Activated T-helper 9 cell treated with anti-CD3 and anti-CD28 coated beads, Interleukin-2, amount 50 U/mL, for 16 hours (primary cell): ENCODE results near the gene S100A11.
A peak's percentile ranks its signal among the peaks of the same experiment; 100 is the strongest.

Experiments used
- DNase-seq: peaks from one replicate; pipeline ENCODE4 v3.0.0-alpha.2; 2020; ENCODE audit warnings: low read depth

The S100A11 gene

GRCh38 chr1:152001631-152002584, 34.9 kb downstream of the S100A11 start:
- peak; percentile 64 for DNase-seq

- DNase-seq, result no peak
Measured at GRCh38 chr1:152000964-152001630, 35.7 kb downstream of the S100A11 start.

- DNase-seq, result no peak
Measured at GRCh38 chr1:151998611-151999362, 38.0 kb downstream of the S100A11 start.

GRCh38 chr1:151997284-151997570, 39.6 kb downstream of the S100A11 start:
- no peak for DNase-seq

- DNase-seq, result no peak
Measured at GRCh38 chr1:151995774-151996173, 41.0 kb downstream of the S100A11 start.

- no peak for DNase-seq
Measured at GRCh38 chr1:151994956-151995355, 41.8 kb downstream of the S100A11 start.

- DNase-seq, result peak; percentile 67
Measured at GRCh38 chr1:151993734-151994496, 42.9 kb downstream of the S100A11 start, which contains the start of gene S100A10. S100A10 (minus strand) TSS chr1:151993859; CDS start chr1:151986230, 7,629 bp downstream.

GRCh38 chr1:151993084-151993733, 43.6 kb downstream of the S100A11 start:
- peak; percentile 9 for DNase-seq

- DNase-seq, result no peak
Measured at GRCh38 chr1:151992303-151993083, 44.3 kb downstream of the S100A11 start.

GRCh38 chr1:151991663-151992302, 45.0 kb downstream of the S100A11 start:
- DNase-seq, result no peak

- DNase-seq, result no peak
Measured at GRCh38 chr1:151990856-151991198, 46.0 kb downstream of the S100A11 start.

GRCh38 chr1:151990058-151990855, 46.5 kb downstream of the S100A11 start:
- no peak for DNase-seq

- DNase-seq, result peak; percentile 29
Measured at GRCh38 chr1:151989211-151989862, 47.5 kb downstream of the S100A11 start.

GRCh38 chr1:151988405-151988923, 48.3 kb downstream of the S100A11 start:
- DNase-seq, result no peak

GRCh38 chr1:151986501-151987190, 50.2 kb downstream of the S100A11 start:
- DNase-seq, result no peak

- no peak for DNase-seq
Measured at GRCh38 chr1:151985768-151986167, 51.0 kb downstream of the S100A11 start.

- DNase-seq, result no peak
Measured at GRCh38 chr1:151985270-151985669, 51.5 kb downstream of the S100A11 start.
